BE2C (cell line): Measurements from ENCODE around the gene GALNT2.

Experiments used
- DNase-seq: peaks from one replicate; pipeline ENCODE4 v3.0.0-alpha.2; 2020
- H3K27me3 ChIP-seq: fragments of 250-450 bp; sonication (Bioruptor Pico); 2 replicates; pipeline ENCODE4 v1.5.1; 2020; ENCODE audit warnings: mild to moderate bottlenecking
- H3K36me3 ChIP-seq: fragments of 250-450 bp; sonication (Bioruptor Pico); 2 replicates; pipeline ENCODE4 v1.5.1; 2020; ENCODE audit warnings: mild to moderate bottlenecking
- H3K4me1 ChIP-seq: fragments of 250-450 bp; sonication (Bioruptor Pico); 2 replicates; pipeline ENCODE4 v1.5.1; 2020
- H3K4me3 ChIP-seq: 2 replicates; pipeline ENCODE4 v1.5.1; 2011; ENCODE audit warnings: low read depth, low read length
- H3K9me3 ChIP-seq: fragments of 250-450 bp; sonication (Bioruptor Pico); 2 replicates; pipeline ENCODE4 v1.5.1; 2020
- CTCF ChIP-seq: IDR thresholded peaks from 2 replicates; pipeline ENCODE4 v1.5.1; 2012; ENCODE audit warnings: mild to moderate bottlenecking, low read depth, low read length

Gene GALNT2

GRCh38 chr1:230201445-230201844 is 134.4 kb downstream of the GALNT2 start:
- Histone ChIP-seq H3K36me3 (peaks cover 23% of the 10 kb centered on the region), H3K9me3 (no peaks in the 10 kb centered on the region)
- TF ChIP-seq CTCF: no peak

GRCh38 chr1:230204842-230205241 is 137.8 kb downstream of the GALNT2 start:
- Histone ChIP-seq H3K27me3 (no peaks in the 10 kb centered on the region), H3K36me3 (peaks cover 23% of the 10 kb centered on the region), H3K4me1 (peaks cover 4% of the 10 kb centered on the region), H3K9me3 (no peaks in the 10 kb centered on the region), H3K4me3 (no peak overlapping the region)
- no peak for DNase-seq
- TF ChIP-seq CTCF: no peak

More at GRCh38 chr1:230201445-230201844, 134.4 kb downstream of the GALNT2 start:
- no peak overlapping the region for H3K4me3 ChIP-seq
- peaks cover 4% of the 10 kb centered on the region; the same call in 1 of the 2 replicates for H3K4me1 ChIP-seq
- no peaks in the 10 kb centered on the region for H3K27me3 ChIP-seq
- DNase-seq: no peak

GRCh38 chr1:230205719-230206198 is 138.7 kb downstream of the GALNT2 start:
- DNase-seq: no peak
- Histone ChIP-seq H3K4me3 (no peak overlapping the region), H3K27me3 (no peaks in the 10 kb centered on the region), H3K4me1 (peaks cover 4% of the 10 kb centered on the region), H3K36me3 (peaks cover 23% of the 10 kb centered on the region), H3K9me3 (no peaks in the 10 kb centered on the region)
- no peak for TF ChIP-seq CTCF

DNA sequence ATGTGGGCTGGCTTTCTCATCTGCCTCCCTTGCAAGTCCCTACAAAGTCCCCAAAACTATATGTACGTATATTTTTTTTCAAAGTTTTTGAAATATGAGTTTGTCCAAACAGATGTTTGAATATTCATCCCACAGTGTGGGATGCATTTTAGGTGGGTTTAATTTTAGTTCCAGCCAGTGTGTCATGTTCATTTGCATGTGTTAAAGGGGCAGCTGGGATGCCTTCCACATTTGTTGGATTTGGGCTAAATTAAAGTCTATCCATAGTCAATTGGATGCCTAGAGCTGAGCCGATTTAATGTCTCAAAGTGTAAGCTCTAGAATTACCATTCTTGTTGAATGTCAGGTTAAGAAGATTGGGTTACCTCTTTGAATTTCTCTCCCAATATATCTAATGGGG is 139.2 kb downstream of the GALNT2 start:
- Histone ChIP-seq H3K9me3 (no peaks in the 10 kb centered on the region), H3K27me3 (no peaks in the 10 kb centered on the region), H3K36me3 (peaks cover 23% of the 10 kb centered on the region), H3K4me1 (peaks cover 4% of the 10 kb centered on the region), H3K4me3 (no peak overlapping the region)
- no peak for TF ChIP-seq CTCF
- no peak for DNase-seq

GRCh38 chr1:230206976-230207375 is 139.9 kb downstream of the GALNT2 start:
- no peak for DNase-seq
- H3K36me3 ChIP-seq: peaks cover 23% of the 10 kb centered on the region
- H3K27me3 ChIP-seq: no peaks in the 10 kb centered on the region
- TF ChIP-seq CTCF: no peak
- no peaks in the 10 kb centered on the region for H3K9me3 ChIP-seq
- H3K4me1 ChIP-seq: peaks cover 4% of the 10 kb centered on the region
- H3K4me3 ChIP-seq: no peak overlapping the region

GRCh38 chr1:230207598-230207997 is 140.6 kb downstream of the GALNT2 start:
- Histone ChIP-seq H3K4me1 (peaks cover 4% of the 10 kb centered on the region), H3K36me3 (peaks cover 23% of the 10 kb centered on the region)

More at GRCh38 chr1:230207598-230207997, 140.6 kb downstream of the GALNT2 start:
- no peak for DNase-seq
- Histone ChIP-seq H3K4me3 (no peak overlapping the region), H3K9me3 (no peaks in the 10 kb centered on the region), H3K27me3 (no peaks in the 10 kb centered on the region)
- TF ChIP-seq CTCF: no peak
